NCI-H2171 treated with DMSO at 0.1 percent for 48 hours (cell line): ENCODE measurements around the gene PLEKHA6.

Experiments used
- DNase-seq: peaks from one replicate; lab custom pipeline; 2025; lab: John Stamatoyannopoulos, UW

PLEKHA6 gene

GRCh38 chr1:204383163-204383904 is 23.6 kb upstream of the PLEKHA6 start:
- DNase-seq, result no peak

GRCh38 chr1:204382714-204383083 is 23.0 kb upstream of the PLEKHA6 start:
- no peak for DNase-seq

- DNase-seq, result no peak
Measured at GRCh38 chr1:204380293-204380831, 20.6 kb upstream of the PLEKHA6 start.

GRCh38 chr1:204377800-204378668 is 18.3 kb upstream of the PLEKHA6 start:
- peak; percentile 52 for DNase-seq

- DNase-seq, result no peak
Measured at GRCh38 chr1:204376919-204377799, 17.4 kb upstream of the PLEKHA6 start.

GRCh38 chr1:204376465-204376864 is 16.7 kb upstream of the PLEKHA6 start:
- no peak for DNase-seq

GRCh38 chr1:204373911-204374310 is 14.2 kb upstream of the PLEKHA6 start:
- no peak for DNase-seq

- no peak for DNase-seq
Measured at GRCh38 chr1:204370176-204370575, 10.4 kb upstream of the PLEKHA6 start.

GRCh38 chr1:204368996-204369726 is 9.4 kb upstream of the PLEKHA6 start:
- DNase-seq, result no peak

GRCh38 chr1:204367956-204368355 is 8.2 kb upstream of the PLEKHA6 start:
- no peak for DNase-seq

GRCh38 chr1:204367193-204367858 is 7.6 kb upstream of the PLEKHA6 start:
- DNase-seq, result no peak

- peak; percentile 28 for DNase-seq
Measured at GRCh38 chr1:204366759-204367158, 7.0 kb upstream of the PLEKHA6 start.

GRCh38 chr1:204363335-204364114 is 3.8 kb upstream of the PLEKHA6 start:
- peak; percentile 81 for DNase-seq

GRCh38 chr1:204362984-204363334 is 3.2 kb upstream of the PLEKHA6 start:
- DNase-seq, result no peak

GRCh38 chr1:204361781-204362180 is 2.1 kb upstream of the PLEKHA6 start:
- DNase-seq, result no peak

- DNase-seq, result no peak
Measured at GRCh38 chr1:204361341-204361771, 1.6 kb upstream of the PLEKHA6 start.

- DNase-seq, result no peak
Measured at GRCh38 chr1:204360314-204360713, 585 bp upstream of the PLEKHA6 start.

GRCh38 chr1:204359131-204359473 is 627 bp downstream of the PLEKHA6 start:
- peak; percentile 77 for DNase-seq

GRCh38 chr1:204358605-204359004 is 1.1 kb downstream of the PLEKHA6 start:
- peak; percentile 54 for DNase-seq
